ENCODE results near the gene NKAP.
"Not testable (repeated sequence)": the region's sequence is repeated elsewhere in the genome, so short reads cannot be mapped to it uniquely, and the experiment has no call there.

Gene NKAP

DNA sequence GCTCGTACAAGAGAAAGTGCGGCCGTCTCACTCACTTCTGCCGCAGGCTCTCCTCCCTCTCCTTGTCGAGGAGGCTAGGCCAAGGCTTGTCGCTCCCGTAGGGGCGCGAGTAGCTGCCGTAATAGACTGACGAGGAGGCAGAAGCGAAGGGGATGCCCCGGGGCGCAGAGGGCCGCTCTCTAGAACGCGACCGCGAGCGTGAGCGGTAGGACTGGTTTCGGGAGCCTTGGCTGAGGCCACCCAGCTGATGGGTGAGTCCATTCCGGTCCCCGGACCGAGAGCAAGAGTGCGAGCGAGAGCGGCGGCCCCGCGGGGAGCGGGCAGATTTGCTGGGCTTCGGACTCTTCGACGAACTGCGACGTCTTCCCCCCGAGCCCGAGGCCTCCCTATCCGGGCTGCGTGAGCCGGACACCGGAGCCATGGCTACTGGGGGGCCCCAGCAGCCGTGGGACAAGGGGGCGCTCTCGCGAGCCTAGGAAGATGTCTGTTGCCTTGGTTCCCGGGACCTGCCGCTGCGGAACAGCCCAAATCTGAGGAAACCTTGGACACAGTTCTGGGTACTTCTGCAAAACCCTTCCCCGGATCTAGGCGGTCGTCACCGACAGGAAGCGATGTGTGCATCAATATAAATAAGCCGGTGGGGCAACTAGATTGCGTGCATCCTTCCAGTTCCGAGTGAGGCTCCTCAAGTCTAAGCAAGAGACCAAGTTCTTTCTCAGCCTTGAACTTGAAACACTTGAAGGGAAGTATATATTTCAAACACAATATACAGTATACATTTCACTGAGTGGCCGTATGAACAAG, at the start of gene NKAP:
NKAP (minus strand) TSS at position 567 of the 804 bp plus-strand sequence; CDS start at position 421, 146 bp downstream.
- DNase-seq = peak; percentile 75

DNA sequence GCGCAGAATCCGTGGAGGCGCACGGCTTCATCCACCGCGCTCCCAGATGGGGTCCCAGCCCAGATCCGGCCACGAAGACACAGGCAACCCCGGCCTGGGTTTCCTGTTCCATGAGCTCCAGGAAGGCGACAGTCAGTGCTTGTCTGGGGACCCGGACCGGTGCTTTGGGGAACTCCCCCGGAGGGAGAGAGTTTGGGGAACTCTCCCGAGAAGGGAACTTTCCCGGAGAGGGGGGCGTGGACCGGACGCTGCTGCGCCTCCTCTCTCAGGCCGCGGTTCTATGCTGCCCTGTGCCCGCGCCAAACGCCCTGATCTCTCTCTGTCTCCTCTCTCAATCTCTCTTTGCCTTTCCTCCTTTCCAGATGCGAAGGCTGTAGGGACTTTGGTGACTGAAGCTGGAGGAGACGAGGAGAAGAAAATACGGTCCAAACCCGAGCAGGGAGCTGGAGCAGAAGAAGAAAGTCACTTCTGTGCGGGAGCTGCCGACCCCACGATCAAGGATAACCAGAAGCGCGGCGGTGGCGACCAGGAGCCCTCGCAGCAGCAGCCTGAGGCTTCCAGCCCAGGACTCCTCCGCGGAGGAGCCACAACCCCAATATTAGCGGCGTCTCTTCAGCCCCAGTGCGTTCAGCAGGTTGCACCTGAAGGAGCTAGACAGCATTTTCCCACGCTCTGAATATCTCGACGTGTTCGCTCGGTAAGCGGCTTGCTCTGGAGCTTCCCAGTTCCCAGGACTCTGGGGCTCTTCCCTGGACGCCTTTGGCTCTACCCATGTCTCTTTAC, 47.6 kb upstream of the NKAP start:
- DNase-seq = no peak

DNA sequence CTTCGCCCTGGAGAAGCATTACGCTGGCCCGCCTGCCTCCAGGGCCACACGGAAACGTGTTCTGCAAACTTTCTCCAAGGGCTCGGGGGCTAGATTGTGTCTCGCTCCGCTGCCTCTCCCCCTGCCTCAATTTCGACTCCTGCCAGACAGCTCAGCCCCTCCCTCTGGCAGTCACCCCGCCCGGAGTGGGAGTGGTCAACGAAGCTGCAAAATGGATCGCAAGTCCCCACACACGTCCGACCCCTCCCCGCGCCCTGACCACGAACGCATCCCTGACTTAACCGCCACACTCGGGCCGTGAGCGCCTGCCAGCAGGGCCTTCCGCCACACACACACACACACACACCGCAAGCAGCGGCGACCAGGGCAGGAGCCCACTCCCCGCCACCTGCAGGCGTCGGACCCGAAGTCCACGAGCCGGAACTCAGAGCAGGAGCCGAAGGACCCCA, 47.0 kb upstream of the NKAP start:
- DNase-seq = no peak

DNA sequence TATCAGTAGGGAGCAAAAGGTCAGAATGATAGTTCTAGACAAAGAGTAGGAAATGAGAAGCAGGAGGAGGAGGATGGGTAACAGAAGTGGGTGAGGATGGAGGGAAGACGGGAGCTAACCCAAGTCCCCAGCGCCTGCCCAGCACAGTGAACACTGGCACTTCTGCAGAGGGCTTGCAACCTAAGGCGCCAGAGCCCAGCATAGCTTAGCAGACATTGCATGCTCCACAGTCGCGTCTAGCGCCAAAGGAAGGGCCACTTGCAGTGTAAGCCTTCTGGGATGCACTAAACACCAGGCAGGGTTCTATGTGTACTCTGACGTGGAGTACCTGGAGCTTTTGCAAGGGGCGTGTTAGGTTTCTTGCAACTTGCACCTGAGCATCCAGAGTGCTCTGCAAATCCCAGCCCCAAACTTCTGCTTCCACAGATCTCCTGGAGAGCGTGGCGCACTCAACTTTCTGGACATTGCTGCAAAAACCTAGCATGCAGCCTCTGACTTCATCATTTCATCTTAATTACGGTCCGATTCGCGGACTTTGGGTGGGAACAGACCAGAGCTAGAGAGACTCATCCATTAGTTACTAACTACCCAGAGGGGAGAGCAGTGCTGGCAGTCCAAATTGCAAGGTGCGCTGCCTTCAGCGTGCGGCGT, 46.5 kb upstream of the NKAP start:
- DNase-seq = no peak

DNA sequence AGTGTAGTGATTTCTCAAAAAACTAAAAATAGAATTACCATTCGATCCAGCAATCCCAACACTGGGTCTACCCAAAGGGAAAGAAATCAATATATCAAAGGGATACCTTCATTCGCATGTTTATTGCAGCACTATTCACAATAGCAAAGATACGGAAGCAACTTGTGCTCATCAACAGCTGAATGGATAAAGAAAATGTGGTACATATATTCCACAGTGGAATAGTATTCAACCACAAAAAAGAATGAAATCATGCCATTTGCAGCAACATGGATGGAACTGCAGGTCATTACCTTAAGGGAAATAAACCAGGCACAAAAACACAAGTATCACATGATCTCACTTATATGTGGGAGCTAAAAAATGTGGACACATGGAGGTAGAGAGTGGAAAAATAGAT, 42.7 kb upstream of the NKAP start:
- DNase-seq = no peak

DNA sequence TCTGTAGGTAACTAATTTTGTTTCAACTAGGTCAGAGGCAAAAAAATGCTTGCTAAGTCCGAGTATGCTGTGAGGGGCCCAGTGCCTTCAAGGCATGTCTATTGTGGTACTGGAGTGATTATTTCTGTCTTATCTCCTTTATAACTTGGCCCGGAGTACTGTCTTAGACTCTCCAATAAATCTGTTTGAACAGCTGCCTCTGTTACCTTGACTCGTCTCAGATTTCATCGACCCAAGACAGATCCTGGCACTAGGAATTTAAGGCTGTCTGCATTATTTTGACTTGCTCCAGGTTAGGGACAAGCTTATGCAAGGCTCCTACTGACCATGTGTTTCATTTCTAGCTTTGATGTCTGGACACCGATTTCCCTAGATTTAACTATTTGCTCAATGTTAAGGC, 41.1 kb upstream of the NKAP start:
- no peak for DNase-seq

DNA sequence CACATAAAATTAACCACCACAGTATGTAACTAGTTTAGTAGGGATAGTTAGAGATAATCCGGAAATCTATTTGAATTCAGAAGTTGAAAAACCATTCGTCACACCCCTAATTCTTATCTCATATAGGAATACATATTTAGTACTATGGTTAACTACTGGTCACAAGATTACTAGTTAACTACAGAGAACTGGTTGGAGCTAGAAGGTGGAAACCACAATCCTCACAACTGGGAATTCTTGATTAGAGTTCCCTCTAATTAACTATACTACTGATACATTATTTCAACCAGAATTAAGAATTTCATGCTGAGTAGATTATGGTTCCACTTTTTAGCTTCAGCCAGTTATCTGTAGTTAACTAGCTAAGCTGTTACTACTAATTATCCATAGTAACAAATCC, 39.9 kb upstream of the NKAP start:
- DNase-seq = no peak

DNA sequence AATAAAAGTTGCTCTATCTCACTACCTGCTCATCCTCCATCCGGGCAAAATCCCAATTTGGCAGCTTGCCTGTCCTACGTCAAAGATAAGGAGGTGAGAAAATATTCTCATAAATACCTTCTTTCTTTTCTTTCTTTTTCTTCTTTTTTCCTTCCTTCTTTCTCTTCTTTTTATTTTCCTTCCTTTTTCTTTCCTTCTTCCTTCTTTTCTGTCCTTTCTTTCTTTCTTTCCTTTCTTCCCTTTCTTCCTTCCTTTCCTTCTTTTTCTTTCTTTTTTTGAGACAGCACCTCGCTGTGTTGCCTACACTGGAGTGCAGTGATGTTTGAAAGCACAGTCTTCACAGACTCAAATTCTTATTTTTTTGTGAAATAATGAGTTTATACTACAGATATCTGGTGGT, 38.6 kb upstream of the NKAP start:
- DNase-seq = no peak

DNA sequence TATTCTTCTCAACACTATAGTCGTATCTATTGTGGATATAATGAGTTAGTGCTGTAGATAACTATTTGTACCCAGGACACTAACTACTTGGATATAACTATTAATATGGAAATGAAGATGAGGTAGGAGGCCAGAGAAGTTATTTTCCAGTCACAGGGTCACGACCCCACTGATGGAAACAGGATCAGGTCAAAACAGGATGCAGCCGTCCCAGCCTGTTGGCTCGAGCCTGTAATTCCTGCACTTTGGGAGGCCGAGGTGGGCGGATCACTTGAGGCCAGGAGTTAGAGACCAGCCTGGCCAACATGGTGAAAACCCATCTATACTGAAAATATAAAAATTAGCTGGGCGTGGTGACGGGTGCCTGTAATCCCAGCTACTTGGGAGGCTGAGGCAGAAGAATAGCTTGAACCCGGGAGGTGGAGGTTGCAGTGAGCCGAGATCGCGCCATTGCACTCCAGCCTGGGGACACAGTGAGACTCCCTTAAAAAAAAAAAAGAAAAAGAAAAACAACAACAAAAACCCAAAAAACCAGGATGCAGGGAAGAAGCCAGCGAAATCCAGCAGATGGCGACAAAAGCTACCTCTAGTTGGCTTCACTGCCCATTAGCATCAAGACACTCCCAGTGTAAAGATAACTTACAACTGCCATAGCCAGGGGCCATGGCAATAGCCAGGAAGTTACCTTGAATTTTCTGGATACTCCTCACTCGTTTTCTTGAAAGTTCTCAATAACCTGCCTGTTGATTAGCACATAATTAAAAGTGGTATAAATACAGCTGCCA, 37.9 kb upstream of the NKAP start:
- no peak for DNase-seq

DNA sequence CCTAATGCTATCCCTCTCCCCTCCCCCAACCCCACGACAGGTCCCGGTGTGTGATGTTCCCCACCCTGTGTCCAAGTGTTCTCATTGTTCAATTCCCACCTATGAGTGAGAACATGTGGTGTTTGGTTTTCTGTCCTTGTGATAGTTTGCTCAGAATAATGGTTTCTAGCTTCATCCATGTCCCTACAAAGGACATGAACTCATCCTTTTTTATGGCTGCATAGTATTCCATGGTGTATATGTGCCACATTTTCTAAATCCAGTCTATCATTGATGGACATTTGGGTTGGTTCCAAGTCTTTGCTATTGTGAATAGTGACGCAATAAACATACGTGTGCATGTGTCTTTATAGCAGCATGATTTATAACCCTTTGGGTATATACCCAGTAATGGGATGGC, 33.6 kb upstream of the NKAP start:
- DNase-seq = not testable (repeated sequence)

DNA sequence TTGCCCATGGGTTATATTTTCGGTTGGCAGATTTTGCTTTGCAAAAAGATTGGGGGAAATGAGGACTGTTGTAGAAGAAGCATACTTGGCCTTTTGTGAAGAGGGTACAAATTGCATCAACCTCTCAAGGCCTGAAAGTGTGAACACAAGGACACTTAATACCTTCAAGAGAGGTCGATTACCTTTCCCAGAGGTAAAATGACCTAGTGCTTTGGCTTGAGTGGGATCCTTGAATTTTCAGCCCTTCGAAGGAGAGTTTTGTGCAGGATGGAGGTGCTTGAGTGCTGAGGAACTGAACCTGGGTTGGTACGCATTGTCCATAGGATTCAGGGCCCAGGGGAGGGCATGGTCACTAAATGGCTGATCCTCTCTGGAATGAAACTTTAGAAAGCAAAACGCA, 27.6 kb upstream of the NKAP start:
- DNase-seq = no peak

DNA sequence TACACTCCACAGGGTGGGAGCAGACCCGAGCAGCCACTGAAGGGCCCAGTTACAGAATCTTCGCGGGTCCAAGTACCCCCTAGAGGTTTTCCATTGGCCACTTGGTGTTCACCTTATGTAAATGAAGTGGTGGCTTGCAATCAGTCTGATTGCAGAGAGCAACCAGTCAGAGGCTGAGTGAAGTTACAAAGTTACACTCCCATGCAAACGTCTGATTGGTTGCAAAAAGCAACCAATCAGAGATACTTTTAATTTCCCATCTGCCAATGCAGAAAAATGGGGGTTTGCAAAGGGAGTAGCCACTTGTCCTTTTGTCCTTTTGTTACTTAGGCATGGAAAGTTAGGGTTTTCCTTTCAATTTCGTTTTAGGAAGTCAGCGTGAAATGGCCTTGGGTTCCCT, 27.0 kb upstream of the NKAP start:
- no peak for DNase-seq

DNA sequence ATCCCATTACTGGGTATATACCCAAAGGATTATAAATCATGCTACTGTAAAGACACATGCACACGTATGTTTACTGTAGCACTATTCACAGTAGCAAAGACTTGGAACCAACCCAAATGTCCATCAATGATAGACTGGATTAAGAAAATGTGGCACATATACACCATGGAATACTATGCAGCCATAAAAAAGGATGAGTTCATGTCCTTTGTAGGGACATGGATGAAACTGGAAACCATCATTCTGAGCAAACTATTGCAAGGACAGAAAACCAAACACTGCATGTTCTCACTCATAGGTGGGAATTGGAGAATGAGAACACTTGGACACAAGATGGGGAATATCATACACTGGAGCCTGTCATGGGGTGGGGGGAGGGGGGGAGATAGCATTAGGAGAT, 23.3 kb upstream of the NKAP start:
- not testable (repeated sequence) for DNase-seq

DNA sequence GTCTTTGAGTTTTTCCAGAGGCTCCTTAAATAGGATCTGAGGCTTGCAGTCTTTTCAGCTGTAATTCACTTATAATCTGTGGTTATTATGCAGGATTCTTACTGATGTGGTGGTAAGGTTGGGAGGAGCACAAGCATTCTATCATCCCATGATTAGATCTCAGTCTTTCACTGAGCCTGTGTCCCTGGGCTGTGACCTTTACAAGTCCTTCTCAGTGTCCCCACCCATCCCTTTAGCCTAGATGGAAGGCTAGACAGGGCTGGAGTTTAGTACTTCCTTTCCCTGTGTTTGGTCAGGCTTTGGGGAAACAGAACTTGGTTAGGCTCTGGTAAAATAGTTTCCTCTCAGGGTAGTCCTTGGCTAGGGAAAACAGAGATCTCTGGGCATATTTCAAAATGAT, 17.1 kb upstream of the NKAP start:
- DNase-seq = no peak

DNA sequence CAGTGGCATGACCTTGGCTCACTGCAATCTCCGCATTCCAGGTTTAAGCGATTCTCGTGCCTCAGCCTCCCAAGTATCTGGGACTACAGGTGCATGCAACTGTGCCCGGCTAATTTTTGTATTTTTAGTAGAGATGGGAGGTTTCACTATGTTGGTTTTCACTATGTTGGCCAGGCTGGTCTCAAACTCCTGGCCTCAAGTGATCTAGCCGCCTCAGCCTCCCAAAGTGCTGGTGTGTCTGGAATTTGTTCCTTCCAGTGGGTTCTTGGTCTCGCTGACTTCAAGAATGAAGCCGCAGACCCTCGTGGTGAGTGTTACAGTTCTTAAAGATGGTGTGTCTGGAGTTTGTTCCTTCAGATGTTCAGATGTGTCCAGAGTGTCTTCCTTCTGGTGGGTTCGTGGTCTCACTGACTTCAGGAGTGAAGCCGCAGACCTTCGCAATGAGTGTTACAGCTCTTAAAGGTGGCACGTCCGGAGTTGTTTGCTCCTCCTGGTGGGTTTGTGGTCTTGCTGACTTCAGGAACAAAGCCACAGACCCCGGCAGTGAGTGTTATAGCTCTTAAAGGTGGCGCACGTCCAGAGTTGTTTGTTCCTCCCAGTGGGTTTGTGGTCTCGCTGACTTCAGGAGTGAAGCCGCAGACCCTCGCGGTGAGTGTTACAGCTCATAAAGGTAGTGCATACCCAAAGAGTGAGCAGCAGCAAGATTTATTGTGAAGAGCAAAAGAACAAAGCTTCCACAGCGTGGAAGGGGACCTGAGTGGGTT, 12.4 kb upstream of the NKAP start:
- not testable (repeated sequence) for DNase-seq

DNA sequence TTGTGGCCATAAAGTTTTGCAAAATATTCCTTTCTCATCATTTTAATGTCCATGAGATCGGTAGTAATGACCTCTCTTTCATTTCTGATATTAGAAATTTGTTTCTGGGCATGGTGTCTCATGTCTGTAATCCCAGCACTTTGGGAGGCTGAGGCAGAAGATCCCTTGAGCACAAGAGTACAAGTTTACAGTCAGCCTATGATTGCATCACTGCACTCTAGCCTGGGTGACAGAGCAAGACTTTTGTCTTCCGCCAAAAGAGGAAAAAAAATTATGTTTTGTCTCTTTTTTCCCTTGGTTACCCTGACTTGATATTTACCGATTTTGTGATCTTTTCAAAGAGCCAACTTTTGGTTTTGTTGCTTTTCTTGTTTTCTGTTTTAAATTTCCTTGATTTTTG, 10.8 kb upstream of the NKAP start:
- DNase-seq = no peak

DNA sequence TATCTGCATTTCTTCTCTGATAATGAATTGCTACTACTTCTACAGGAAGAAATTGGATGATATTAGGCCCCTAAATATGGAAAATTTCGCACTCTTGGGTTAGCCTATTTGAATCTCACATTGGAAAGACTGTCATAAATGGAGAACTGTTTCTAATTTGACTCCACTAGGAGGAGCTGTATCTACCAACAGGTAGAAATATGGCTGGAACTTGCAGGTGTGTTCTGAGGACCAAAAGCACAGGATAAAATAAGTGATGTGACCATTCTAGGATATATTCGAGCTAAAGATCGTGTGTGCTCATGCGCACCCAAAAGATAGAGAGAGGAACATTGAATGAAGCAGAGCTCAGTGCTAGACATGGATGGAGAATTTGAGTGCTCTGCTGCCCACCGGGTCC, 4.8 kb upstream of the NKAP start:
- no peak for DNase-seq

DNA sequence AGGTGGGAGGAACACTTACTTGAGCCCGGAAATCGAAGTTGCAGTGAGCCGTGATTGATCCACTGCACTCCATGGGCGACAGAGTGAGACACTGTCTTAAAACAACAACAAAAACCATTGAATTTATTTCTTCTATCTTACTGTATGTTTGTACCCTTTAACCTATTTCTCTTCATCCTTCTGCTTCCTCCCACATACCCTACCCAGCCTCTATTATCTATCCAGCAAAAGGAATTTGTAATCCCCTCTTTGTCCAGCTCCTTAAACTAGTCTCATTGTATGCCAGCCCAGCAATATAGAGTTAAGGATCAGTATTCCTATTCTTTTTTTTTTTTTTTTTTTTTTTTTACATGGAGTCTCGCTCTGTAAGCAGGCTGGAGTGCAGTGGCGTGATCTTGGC, 1.9 kb upstream of the NKAP start:
- no peak for DNase-seq

DNA sequence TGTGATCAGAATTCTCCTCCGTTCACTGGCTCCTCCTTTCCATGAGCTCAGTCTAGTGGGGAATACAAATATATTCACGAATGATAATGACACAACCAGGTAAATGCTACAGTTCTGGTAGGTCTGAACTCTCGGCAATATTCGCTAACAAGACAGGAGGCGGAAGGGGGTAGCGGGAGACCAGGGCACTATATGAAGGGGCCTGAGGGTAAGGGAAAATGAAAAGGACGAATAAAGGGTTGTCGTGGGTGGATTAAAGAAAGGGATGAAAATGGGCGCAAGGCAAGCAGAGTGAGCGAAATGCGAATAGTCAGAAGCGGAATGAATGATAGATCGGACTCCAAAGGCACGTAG, 743 bp downstream of the NKAP start:
- no peak for DNase-seq

DNA sequence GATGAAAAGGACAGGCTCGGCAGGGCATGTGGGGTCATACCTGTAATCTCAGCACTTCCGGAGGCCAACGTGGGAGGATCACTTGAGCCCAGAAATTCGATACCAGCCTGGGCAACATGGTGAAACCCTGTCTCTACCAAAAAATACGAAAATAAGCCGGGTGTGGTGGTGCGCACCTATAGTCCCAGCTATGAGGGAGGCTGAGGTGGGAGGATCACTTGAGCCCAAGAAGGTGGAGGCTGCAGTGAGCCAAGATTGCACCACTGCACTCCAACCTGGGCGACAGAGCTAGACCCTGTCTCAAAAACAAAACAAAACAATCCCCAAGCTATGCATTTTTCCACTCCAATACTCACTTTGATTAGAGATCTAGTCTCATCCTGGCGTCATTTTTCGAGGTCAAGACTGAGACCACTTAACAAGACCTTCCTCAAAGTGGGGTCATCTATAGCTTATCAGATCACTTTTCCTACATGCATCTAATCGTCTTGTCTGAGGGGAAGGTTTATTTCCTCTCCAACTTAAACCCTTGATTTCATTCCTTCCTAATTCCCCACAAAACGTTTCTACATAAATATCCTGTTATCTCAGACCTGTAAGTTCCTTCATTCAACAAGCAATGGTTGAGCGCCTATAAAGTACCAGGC, 1.3 kb downstream of the NKAP start:
- no peak for DNase-seq

DNA sequence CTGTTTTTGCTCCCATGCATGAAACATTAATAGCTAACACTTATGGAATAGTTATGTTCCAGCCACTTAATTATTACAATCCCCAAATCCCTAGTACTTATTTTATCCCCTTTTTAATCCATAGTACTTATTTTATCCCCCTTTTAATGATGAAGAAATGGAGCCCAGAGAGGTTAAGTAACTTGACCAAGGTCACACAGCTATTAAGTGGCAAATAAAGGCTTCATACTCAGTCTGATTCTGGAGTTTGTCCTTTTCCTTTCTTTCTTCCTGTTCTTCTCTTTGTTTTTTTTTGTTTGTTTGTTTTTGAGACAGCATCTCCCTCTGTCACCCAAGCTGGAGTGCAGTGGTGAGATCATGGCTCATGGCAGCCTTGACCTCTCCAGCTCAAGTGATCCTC, 2.2 kb downstream of the NKAP start:
- DNase-seq = no peak
